Endothelial cell of umbilical vein (primary cell): ENCODE measurements around the gene YEATS4. TPM values are rescaled to one million over a fixed set of nuclear protein-coding genes. Genes with fewer than 3 reads are reported as not detected.

Source experiments
- polyA plus RNA-seq, 4 experiments: library from polyadenylated mRNA; depleted of rRNA in 3 of 4; stranded (reverse) in 3 of 4; unstranded in 1 of 4; fragments of >200 nt; gene quantifications; 2 replicates each; pipeline versions ENCODE4 v1.2.1 to v1.2.3, GENCODE V29; 2011 to 2012; ENCODE audit warnings: missing spikeins in 1 of 4
- small RNA-seq: library from RNA; depleted of rRNA; stranded (forward); fragments of <200 nt; gene quantifications from one replicate; pipeline ENCODE3, GENCODE V24; 2012; ENCODE audit warnings: low replicate concordance, low read depth; ENCODE audit not compliant: insufficient read depth, insufficient read length
- total RNA-seq: library from RNA; stranded (reverse); gene quantifications from 2 replicates; pipeline ENCODE4 v1.2.3, GENCODE V29; 2021

YEATS4 gene
- total and polyA plus RNA-seq, 2 donors (not counting 3 experiments of a cell fraction or from before 2014, with no cell fraction given), result 13.6 to 16.7 TPM

Small RNA genes lying within 50 kb of the gene (small RNA-seq; reads per million reads assigned to genes)
- gene RN7SL804P, result not detected

Other genes with a start within 250 kb of the YEATS4 start
- gene CPSF6, start 120.2 kb upstream of the YEATS4 start, total RNA-seq, result 86.2 and 91.7 TPM in 2 replicates
- gene CPSF6, start 120.2 kb upstream of the YEATS4 start, polyA plus RNA-seq, result 53.8 and 55.8 TPM in 2 replicates
- not detected in 2 replicates for gene LYZ, start 11.4 kb upstream of the YEATS4 start, total RNA-seq
- gene LYZ, start 11.4 kb upstream of the YEATS4 start, polyA plus RNA-seq, result not detected in 2 replicates
- 15.5 and 17.1 TPM in 2 replicates for gene FRS2, start 110.6 kb downstream of the YEATS4 start, total RNA-seq
- gene FRS2, start 110.6 kb downstream of the YEATS4 start, polyA plus RNA-seq, result 4.3 and 6.3 TPM in 2 replicates
- gene CCT2, start 225.7 kb downstream of the YEATS4 start, total RNA-seq, result 245 and 256 TPM in 2 replicates
- 130 and 138 TPM in 2 replicates for gene CCT2, start 225.7 kb downstream of the YEATS4 start, polyA plus RNA-seq